Transverse colon (tissue), 4 donors: Measurements from ENCODE around the gene NFATC2IP. TPM values are rescaled to one million over a fixed set of nuclear protein-coding genes. Genes with fewer than 3 reads are reported as not detected.
A peak's percentile ranks its signal among the peaks of the same experiment; 100 is the strongest.

Experiments used
- DNase-seq: peaks from one replicate; pipeline ENCODE4 v3.0.0-alpha.2; 2019
- H3K27ac ChIP-seq, 4 donors: fragments of 200-600 bp; sonication (generic); 2 replicates each; pipeline ENCODE4 v1.5.1; 2016 to 2018; ENCODE audit warnings: inconsistent platforms in 4 of 4
- H3K27me3 ChIP-seq: fragments of 200-600 bp; sonication (generic); 2 replicates; pipeline ENCODE4 v1.5.1; 2017; ENCODE audit warnings: inconsistent platforms
- H3K36me3 ChIP-seq, 4 donors: fragments of 200-600 bp; sonication (generic); 2 replicates each; pipeline ENCODE4 v1.5.1; 2017 to 2019; ENCODE audit warnings: inconsistent platforms in 4 of 4
- H3K4me1 ChIP-seq, 4 donors: fragments of 200-600 bp; sonication (generic); 2 replicates each; pipeline ENCODE4 v1.5.1; 2017 to 2020; ENCODE audit warnings: inconsistent platforms in 4 of 4
- H3K4me3 ChIP-seq, 4 donors: fragments of 200-600 bp; sonication (generic); 1 replicate in 1 of 4; 2 replicates in 3 of 4; pipeline versions ENCODE4 v1.5.1 to v1.6.1; 2017 to 2019; ENCODE audit warnings: inconsistent platforms in 4 of 4
- H3K9me3 ChIP-seq, 2 donors: fragments of 200-600 bp; sonication (generic); 2 replicates each; pipeline ENCODE4 v1.5.1; 2017 to 2019; ENCODE audit warnings: inconsistent platforms in 2 of 2
- EP300 ChIP-seq: sonication (generic); formaldehyde crosslinking; IDR thresholded peaks from one replicate; pipeline ENCODE4 v1.6.1; 2017; ENCODE audit warnings: antibody characterized with exemption, low read depth
- POLR2A ChIP-seq: fragments of 450-650 bp; IDR thresholded peaks from one replicate; pipeline ENCODE4 v1.6.1; 2016; ENCODE audit warnings: antibody characterized with exemption, mild to moderate bottlenecking, moderate library complexity
- POLR2AphosphoS5 ChIP-seq, 3 donors: sonication (generic); formaldehyde crosslinking; IDR thresholded peaks; one replicate each; pipeline ENCODE4 v1.6.1; 2016; ENCODE audit warnings: antibody characterized with exemption in 3 of 3
- WGBS, 2 donors: methylation state at CpG; one replicate each; pipeline ENCODE4 v1.1.5; 2018; ENCODE audit warnings: low coverage in 1 of 2; 5-methylcytosine and 5-hydroxymethylcytosine counted together
- in situ Hi-C, 4 donors: fragments of 200-750 bp; cut with MboI; loops; one replicate each; pipeline versions ENCODE4 v1.15.0 to v1.15.1; 2017; ENCODE audit warnings: low sequenced_read_pairs in 3 of 4, low pct_ligation_motif_present in 1 of 4, low pct_unique_long_range_greater_than_20kb in 1 of 4
- intact Hi-C: fragments of 100-400 bp; cut with DNase I; formaldehyde crosslinking; loops from one replicate; pipeline ENCODE4 v1.15.1; 2023; ENCODE audit warnings: low total_unique reads
- total RNA-seq, 4 donors: library from RNA; depleted of rRNA; stranded (reverse); fragments of >200 nt; gene quantifications; one replicate each; pipeline ENCODE4 v1.1.0, GENCODE V29; 2016
- TF ChIP-seq, protein P1 (sequence below), 5 experiments: fragments of 200-600 bp in 3 of 5; fragments of 450-650 bp in 2 of 5; sonication (generic) in 3 of 5; IDR thresholded peaks; 1 replicate in 2 of 5; 2 replicates in 3 of 5; pipeline ENCODE4 v1.5.1; 2016 to 2017; ENCODE audit warnings: antibody characterized with exemption in 5 of 5, inconsistent platforms in 3 of 5, mild to moderate bottlenecking in 2 of 5, moderate library complexity in 1 of 5

Gene NFATC2IP
- total RNA-seq, 4 donors from 2014 or later, result 59.1 to 89.4 (median 70.2) TPM

DNA sequence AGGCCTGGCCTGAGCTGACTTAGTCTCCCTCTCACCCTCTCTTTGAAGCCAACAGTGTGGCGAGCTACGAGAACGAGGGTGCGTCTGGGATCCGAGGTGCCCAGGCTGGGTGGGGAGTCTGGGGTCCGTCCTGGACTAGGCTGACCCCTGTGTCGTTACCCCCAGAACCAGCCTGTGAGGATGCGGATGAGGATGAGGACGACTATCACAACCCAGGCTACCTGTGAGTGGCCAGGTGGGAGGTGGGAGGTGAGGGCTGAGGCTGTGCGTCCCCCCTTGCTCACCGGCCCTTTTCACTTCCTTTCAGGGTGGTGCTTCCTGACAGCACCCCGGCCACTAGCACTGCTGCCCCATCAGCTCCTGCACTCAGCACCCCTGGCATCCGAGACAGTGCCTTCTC lies 35.8 kb downstream of the NFATC2IP start:
- Histone ChIP-seq H3K4me1 (peaks cover 0 to 4% (median 0%) of the 10 kb centered on the region in 4 donors), H3K27ac (peak overlapping the region in 2 of 4 donors; percentile 60 to 62), H3K27me3 (no peaks in the 10 kb centered on the region), H3K36me3 (peaks cover 0 to 26% (median 11%) of the 10 kb centered on the region in 4 donors), H3K4me3 (peak overlapping the region in 1 of 4 donors; percentile 41), H3K9me3 (no peaks in the 10 kb centered on the region)
- no peak for TF ChIP-seq POLR2AphosphoS5 (IDR thresholded peaks at IDR 0.05)
- no peak for TF ChIP-seq POLR2A
- in situ Hi-C loops (no loop called here), intact Hi-C loops (no loop called here)
- DNase-seq, result no peak
- 90% methylated on average over 13 of the region's 13 CpGs; no CpG with 5 or more reads in 1 of the 2 donors for WGBS, 2 donors

DNA sequence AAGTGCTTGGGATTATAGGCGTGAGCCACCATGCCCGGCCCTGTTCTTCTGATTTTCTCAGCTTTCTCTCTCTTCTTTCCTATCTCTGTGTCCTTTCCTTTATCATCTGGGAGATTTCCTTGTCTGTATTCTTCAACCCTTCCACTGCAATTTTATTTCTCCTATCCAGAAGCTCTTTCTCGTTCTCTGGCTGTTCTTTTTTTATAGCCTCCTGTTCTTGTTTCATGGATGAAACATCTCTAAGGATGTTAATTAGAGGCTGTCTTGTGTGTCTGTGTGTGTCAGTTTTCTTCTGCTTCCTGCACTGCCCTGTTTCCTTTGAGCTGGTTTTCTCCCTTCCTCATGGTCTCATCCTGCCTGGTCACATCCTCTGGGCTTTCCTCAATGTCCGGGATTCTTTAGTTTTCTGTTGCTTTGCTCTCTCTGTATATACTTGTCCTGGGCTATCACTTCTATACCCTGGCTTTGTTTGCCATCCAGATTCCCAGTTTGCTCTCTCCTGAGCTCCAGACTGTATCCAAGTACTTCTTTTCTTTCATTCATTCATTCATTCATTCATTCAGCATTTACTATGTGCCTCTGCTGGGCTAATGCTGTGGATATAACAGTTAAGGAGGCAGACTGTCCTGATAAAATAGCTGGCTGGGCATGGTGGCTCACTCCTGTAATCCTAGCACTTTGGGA lies 36.6 kb downstream of the NFATC2IP start:
- no peak for DNase-seq
- Histone ChIP-seq H3K4me1 (peaks cover 0 to 4% (median 0%) of the 10 kb centered on the region in 4 donors), H3K27ac (no peak overlapping the region), H3K4me3 (peak overlapping the region in 1 of 4 donors; percentile 1), H3K27me3 (no peaks in the 10 kb centered on the region), H3K36me3 (peaks cover 0 to 26% (median 11%) of the 10 kb centered on the region in 4 donors), H3K9me3 (no peaks in the 10 kb centered on the region)
- WGBS, 2 donors, result 83 to 91% methylated on average over 4 of the region's 4 CpGs
- TF ChIP-seq POLR2AphosphoS5 (IDR thresholded peaks at IDR 0.05), result no peak
- no peak for TF ChIP-seq POLR2A
- TF ChIP-seq, protein P1, sequence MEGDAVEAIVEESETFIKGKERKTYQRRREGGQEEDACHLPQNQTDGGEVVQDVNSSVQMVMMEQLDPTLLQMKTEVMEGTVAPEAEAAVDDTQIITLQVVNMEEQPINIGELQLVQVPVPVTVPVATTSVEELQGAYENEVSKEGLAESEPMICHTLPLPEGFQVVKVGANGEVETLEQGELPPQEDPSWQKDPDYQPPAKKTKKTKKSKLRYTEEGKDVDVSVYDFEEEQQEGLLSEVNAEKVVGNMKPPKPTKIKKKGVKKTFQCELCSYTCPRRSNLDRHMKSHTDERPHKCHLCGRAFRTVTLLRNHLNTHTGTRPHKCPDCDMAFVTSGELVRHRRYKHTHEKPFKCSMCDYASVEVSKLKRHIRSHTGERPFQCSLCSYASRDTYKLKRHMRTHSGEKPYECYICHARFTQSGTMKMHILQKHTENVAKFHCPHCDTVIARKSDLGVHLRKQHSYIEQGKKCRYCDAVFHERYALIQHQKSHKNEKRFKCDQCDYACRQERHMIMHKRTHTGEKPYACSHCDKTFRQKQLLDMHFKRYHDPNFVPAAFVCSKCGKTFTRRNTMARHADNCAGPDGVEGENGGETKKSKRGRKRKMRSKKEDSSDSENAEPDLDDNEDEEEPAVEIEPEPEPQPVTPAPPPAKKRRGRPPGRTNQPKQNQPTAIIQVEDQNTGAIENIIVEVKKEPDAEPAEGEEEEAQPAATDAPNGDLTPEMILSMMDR (IDR thresholded peaks at IDR 0.05), result no peak
- no peak for TF ChIP-seq EP300
- intact Hi-C loops (no loop called here), in situ Hi-C loops (no loop called here)

DNA sequence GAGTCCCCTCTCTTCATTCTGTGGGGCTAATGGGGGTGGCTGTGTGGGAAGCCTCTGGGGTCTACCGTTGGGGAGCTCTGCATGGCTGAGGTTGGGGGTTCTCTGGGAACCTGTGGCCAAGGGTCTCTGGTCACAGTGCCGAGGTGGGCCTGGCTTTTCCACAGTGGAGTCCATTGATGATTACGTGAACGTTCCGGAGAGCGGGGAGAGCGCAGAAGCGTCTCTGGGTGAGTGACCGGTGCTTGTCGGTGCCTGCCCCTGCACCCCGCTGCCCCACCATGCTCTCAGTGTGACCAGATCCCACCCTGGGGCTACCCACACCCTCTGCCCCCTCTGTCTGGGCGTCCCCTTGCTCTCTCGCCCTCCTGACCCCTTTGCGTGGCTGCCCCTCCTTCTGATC lies 38.6 kb downstream of the NFATC2IP start:
- intact Hi-C loops (no loop called here), in situ Hi-C loops (no loop called here)
- DNase-seq, result no peak
- H3K4me1 ChIP-seq, result no peaks in the 10 kb centered on the region
- H3K27ac ChIP-seq, result no peak overlapping the region
- no peaks in the 10 kb centered on the region for H3K9me3 ChIP-seq
- TF ChIP-seq POLR2A, result no peak
- no peak for TF ChIP-seq EP300
- TF ChIP-seq POLR2AphosphoS5 (IDR thresholded peaks at IDR 0.05), result no peak
- TF ChIP-seq, protein P1 (IDR thresholded peaks at IDR 0.05), result no peak
- 88% methylated on average over 14 of the region's 14 CpGs; no CpG with 5 or more reads in 1 of the 2 donors for WGBS, 2 donors
- no peak overlapping the region for H3K4me3 ChIP-seq
- peaks cover 0 to 13% (median 5%) of the 10 kb centered on the region in 4 donors for H3K36me3 ChIP-seq
- H3K27me3 ChIP-seq, result no peaks in the 10 kb centered on the region

DNA sequence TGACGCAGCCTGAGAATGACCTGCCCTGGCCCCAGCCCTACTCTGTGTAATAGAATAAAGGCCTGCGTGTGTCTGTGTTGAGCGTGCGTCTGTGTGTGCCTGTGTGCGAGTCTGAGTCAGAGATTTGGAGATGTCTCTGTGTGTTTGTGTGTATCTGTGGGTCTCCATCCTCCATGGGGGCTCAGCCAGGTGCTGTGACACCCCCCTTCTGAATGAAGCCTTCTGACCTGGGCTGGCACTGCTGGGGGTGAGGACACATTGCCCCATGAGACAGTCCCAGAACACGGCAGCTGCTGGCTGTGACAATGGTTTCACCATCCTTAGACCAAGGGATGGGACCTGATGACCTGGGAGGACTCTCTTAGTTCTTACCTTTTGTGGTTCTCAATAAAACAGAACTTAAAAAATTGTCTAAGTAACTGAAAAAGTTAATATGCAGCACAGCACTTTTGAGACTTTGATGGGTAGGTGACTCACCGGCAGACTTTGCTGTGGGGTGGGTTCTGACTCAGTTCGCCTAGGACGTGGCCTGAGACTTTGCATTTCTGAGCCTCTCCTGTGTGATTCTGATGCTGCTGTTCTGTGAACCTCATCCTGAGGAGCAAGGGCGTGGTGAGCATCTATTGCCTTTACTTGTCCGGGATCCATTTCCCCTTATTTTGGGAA lies 39.8 kb downstream of the NFATC2IP start:
- H3K27me3 ChIP-seq, result no peaks in the 10 kb centered on the region
- H3K4me3 ChIP-seq, result no peak overlapping the region
- TF ChIP-seq, protein P1 (IDR thresholded peaks at IDR 0.05), result no peak
- TF ChIP-seq POLR2AphosphoS5 (IDR thresholded peaks at IDR 0.05), result no peak
- no peak for TF ChIP-seq EP300
- TF ChIP-seq POLR2A, result no peak
- H3K4me1 ChIP-seq, result no peaks in the 10 kb centered on the region
- intact Hi-C loops, result no loop called here
- WGBS, 2 donors, result 82% methylated on average over 4 to 11 of the region's 11 CpGs
- no peak for DNase-seq
- H3K27ac ChIP-seq, result no peak overlapping the region
- in situ Hi-C loops, result no loop called here
- H3K9me3 ChIP-seq, result no peaks in the 10 kb centered on the region
- H3K36me3 ChIP-seq, result peaks cover 0 to 13% (median 5%) of the 10 kb centered on the region in 4 donors
